HG03432 (cell line): ENCODE data around the gene HTRA3.

ENCODE experiments used
- ATAC-seq: cut with Tn5 transposase; IDR thresholded peaks from one replicate; pipeline ENCODE4 v1.9.1; 2021; ENCODE audit warnings: mild to moderate bottlenecking, moderate library complexity; ENCODE audit not compliant: unreplicated experiment

The HTRA3 gene

DNA sequence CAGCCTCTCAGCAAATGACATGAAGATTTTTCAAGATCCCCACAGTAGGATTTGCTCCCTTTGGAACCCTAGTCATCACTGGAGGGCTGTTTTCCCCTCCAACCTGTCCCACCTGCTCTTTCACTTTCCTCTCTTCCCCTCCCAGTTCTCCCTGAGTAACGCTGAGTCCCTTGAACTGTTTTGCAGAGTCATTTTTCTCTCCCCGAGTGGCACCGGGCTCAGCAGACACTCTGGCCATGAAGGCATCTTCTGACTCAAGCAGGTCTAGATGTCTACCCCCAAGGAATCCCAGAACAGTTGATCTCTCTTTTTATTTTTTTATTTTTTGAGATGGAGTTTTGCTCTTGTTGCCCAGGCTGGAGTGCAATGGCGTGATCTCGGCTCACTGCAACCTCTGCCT lies 52.2 kb downstream of the HTRA3 start:
- ATAC-seq, result no peak

DNA sequence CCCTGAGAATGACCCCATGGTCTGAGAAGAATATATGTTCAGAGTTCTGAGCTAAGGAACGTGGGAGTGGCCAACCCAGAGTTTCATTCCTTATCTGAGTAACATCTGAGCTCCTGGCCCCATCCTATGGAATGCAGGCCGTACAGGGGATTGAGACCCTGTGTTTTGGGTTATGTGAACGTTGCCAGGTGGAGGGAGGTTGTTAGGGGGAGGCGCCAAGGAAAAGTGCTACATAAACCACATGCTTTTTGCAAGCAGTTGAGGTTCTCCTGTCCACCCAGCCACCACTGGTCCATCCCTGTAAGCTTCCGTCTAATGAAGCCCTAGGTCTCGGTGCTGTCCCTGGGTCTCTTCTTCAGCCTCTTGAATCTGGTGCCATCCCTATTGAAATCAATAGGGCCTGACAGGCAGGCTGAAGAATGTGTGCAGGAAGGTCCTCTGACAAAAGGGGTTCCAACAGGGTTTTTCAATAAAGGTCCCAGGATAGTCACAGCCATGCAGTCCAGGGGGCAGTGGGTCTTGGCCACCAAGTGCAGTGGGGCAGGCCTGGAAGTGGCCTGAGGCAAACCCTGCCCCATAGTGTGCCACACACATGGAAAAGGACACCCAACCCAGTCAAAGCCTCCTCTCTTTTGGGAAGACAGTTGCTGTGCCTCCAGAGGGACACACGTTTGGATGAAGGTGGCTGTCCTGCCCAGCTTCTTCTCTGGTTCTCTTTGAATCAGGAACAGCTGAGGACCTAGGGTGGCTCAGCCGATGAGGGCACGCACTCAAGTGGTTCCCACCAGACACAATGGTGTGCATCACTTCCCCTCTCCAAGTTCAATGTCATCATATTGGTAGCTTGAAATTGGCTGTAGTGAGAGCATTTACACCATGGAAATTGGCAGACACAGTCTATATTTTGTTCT lies 53.5 kb downstream of the HTRA3 start:
- no peak for ATAC-seq

DNA sequence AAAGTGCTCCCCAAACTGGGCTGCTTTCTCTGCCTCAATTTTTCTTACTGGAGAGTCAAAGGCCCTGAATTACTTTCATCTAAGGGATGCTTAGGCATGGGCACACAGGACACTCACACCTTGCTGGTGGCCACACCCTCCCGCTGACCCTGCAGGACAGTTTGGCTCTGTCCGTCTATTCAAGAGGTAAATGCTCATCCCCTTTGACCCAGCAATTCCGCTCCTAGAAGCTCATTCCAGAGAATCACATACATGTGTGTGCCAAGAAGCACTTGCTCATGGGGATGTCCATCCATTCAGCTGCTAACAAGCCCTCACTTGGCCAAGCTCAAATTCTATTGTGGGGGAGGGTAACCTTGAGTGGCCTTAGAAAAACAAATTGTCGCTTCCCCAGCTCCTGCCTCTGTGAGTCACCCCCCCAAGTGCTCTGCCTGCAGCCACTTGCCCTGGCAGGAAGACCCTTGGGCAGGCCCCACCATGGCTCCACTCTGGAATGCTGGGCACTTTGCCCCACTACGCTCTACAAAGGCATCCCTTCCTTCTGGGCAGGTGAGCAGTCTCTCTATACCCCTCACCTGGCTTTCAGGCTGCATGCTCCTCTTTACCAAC lies 54.5 kb downstream of the HTRA3 start:
- no peak for ATAC-seq

DNA sequence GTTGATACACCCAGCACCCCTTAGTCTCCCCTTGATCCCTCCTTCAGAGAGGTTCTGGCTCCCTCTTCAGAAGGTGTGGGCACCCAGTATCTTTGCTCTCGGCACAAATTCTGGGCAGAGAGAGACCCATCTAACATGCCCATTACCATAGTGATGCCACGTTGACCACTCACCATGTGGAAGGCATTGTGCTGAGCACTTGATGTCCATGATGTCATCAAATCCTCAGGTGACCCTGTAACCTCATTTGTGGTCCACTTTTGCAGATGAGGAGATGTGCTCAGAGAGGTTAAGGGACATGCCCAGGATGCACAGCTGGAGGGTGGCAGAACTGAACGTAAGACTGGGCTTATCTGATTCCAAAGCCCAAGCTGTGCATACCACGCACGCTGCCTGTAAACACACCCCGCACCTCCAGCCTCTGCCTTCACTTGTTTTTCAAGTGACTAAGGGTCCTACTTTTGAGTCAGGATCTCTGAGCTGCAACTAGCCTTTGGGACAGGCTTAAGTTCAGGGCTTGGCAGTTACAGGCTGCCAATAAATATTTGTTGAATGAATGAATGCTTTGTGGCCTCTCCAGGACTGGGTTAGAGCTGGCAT lies 55.2 kb downstream of the HTRA3 start:
- no peak for ATAC-seq

DNA sequence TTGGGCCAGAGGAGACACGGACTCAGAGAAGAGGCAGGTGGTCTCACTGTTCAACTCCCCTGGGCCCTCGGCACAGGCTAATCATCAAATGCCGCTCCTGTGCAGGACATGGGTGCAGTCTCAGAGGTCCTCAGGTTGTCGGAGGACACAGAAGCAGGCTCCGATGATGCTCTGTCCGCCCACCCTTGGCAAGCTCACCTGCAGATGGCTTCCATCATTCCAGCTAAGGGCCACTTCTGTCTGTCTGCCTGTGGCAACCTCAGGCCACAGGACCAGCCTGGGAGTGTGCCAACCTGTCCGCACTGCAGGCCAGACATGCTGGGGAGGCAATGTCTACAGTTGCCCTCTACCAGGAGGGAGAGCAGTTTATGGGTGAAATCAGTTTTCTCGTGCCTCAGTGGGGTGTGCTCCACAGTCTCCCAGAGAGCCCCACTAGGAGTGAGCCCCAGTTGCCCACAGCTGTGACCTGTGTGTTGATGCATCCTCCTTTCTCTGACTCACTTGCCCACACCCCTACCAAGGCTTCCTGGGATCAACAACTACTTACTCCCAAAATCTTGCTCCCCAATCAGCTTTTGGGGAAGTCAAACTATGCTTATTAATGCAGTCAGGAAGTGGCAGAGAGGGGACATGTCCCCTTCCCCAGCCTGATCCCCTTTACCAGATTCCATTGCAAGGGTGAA lies 55.9 kb downstream of the HTRA3 start:
- ATAC-seq, result no peak

DNA sequence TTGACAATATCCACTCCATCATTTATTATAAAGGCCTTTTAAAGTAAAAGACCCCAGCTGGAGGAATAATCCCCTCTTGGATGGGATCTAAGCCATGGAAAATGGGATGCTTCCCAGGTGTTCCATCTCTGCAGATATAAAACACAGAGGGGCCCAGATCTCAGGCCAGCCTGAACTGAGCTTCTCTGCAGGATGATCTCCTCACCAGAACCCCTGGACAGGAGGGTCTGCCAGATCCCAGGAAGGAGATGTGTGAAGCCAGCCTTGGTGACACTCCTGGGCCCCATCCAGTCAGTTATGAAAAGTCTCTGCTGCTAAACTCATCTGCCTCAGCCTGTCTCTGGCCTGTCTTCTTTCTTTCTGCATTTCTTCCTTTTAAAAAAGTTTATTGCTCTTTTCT lies 56.7 kb downstream of the HTRA3 start:
- ATAC-seq, result no peak

DNA sequence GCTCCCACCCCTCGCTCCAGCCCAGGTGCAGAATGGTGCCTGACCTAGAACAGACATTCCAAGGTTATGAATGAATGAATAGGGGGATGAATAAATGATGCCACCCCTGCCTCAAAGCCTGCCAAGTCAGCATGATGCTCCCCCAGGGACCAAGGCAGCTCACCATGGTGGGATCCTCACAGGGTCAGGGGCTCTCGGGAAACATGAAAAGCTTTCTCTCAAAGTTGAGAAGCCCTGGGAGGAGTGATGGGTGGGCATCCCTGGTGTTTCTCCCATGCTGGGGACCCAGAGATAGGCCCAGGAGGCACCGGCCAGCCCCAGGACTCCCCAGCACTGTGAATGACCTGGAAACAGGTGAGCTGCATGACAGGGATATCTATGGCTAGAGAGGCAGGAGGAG lies 58.9 kb downstream of the HTRA3 start:
- no peak for ATAC-seq

DNA sequence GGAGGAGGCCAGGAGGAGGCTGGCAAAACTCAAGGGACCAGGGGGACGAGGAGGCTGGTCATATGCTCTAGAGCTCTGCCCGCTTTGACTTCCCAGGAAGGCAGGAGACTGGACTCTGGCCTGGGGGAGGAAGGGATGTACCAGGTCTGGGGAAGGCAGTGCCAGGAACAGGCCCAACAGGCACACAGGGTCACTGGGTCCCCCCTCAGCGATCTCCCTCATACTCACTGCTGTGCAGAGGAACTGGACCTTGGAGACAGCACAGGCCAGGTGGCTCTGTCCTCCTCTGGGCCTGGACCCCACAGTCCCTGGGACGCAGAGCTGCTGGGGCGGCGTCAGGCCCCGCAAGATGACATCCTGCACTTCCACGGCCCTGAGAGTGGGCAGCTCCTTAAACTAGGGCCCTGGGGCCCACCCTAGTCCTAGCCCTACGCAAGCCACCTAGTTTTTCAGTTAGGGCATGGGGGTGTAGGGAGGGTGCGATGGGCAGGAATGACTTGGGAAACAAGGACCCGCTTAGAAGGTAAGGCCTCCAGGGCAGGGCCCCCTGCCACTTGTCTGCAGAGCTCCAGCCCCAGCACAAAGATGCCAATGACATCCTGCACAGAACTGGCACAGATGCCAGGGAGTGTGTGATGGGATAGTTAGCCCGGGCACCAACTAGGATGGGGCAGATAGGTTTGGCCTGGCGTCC lies 59.5 kb downstream of the HTRA3 start:
- ATAC-seq, result no peak

DNA sequence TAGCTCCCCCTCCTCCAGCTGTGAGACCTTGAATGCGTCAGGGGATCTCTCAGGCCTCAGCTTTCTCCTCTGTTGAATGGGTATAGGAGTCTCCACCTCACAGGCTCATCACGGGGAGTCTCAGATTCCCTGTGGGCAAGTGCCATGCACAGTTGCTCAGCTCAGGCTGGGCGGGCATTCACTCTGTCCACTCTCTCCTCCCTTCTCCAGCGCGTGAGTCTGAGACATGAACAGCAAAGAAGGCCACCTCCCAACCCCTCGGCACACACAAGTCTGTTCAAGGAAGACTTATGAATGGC lies 60.0 kb downstream of the HTRA3 start:
- ATAC-seq, result no peak

DNA sequence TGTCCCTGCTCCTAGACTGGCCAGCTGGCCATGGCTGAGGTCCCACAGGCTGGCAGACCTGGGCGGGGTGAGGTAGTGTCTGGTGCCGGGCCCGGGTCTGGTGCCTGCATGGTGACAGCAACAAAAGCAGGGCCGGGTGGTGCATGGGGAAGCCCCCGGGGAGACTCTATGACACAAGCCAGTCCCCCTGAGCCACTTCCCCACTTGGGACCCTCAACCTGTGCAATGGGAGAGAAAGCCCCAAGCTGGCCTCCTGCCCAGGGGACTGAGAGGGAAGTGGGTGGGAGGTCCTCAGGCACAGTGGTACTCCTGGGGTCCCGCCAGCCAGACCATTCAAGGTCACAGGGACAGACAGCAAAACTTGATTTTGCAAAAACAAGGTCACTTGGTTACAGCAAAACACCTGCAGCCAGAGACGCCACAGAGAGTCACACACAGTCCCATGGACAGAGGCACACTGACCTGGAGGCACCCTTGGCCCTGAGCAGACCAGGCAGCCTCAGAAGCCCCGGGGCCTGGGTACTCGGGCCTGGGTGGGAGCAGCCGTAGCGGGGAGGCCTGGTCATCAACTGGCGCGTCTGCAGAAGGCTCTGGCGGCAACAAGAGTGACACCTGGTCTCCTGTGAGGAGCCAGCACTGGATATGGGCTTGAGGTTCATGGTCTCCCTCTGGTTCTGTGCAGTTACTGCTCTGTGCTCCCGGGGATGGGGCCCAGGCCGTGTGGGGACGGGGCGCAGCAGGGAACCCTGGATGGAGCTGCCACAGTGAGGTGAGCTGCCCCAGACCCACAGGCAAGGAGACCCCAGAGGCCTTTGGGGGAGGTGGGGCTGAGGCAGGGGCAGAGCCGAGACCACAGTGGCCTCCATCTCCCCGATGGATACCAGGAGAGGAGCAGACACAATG lies 60.6 kb downstream of the HTRA3 start:
- ATAC-seq, result no peak

DNA sequence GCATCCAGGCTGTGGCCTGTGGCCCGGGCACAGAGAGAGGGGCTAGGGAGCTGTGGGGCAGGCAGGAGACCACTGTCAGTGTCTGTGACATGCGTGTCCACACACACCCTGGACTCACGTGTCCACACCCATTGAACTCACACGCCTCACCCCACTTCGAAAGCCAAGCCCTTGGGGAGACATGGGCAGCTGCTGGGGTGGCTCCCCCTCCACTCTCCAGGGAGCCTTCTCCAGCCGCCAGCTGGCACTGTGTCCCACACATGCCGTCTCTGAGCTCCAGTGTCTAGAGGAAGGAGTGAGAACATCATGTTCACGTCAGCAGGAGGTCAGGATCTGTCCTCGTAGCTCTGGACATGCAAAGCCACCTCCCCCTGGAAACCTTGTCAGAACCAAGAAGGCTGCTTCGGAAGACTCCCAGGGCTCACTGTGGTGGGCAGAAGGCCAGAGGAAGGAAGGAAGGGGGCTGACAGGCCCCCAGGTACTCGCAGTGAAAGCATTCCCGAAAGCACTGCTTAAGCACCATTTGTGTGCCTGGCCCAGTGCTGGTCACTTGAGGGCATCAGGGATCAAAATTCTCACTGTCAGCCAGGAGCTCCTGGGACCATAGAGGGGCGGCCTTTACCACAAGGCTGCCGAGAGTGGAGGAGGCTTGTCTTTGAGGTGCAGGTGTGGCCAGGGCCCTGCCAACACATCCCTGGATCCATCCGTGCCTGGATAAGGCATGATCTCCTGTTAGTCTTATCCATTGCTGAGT lies 61.4 kb downstream of the HTRA3 start:
- no peak for ATAC-seq

DNA sequence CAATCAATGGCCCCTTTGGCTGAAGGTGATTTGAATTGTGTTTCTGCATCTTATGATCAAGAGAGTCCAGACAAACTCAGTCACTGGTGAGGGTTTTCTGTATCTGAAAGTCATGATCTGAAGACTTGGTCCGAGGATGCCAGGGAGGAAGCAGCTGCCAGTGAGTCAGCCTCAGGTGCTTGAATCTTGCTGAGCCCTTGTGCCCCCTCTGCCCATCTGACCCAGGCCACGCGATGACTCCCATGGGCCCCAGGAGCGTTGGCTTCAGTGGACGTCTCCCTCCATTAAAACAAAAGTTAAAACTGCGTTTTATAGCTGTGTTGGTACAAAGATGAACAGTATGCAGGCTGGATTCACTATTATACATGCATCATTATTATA lies 62.0 kb downstream of the HTRA3 start:
- ATAC-seq, result no peak

DNA sequence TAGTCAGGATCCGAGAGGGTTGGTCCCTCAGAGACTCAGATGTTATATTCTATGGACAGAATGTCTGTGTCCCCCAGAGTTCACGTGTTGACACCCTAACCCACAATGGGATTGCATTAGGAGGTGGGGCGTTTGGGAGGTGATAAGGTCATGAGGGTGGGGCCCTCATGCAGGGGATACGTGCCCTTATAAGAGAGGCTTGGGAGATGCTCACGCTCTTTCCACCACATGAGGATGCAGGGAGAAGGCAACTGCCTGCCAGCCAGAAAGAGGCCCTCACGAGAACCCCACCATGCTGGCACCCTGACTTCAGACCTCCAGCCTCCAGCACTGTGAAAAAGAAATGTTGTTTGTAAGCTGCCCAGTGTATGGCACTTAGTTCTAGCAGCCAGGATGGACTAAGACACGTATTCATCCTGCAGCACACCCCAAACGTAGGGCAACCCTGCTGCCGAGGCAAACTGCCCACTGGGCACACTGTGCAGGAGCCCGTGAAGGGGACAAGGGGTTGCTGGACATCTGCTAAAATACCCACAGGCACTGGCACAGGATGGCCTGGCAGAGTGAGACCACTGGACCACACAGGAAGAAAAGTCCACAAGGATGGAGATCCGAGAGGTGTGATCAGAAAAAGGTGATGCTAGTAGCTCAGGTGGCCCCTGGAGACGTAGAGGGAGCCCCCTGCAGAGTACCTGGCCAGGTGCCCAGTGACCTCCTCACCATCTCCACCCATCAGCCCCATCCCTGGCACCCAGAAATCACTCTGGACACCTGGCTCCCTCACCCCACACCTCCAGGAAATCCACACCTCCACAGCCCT lies 62.7 kb downstream of the HTRA3 start:
- no peak for ATAC-seq

DNA sequence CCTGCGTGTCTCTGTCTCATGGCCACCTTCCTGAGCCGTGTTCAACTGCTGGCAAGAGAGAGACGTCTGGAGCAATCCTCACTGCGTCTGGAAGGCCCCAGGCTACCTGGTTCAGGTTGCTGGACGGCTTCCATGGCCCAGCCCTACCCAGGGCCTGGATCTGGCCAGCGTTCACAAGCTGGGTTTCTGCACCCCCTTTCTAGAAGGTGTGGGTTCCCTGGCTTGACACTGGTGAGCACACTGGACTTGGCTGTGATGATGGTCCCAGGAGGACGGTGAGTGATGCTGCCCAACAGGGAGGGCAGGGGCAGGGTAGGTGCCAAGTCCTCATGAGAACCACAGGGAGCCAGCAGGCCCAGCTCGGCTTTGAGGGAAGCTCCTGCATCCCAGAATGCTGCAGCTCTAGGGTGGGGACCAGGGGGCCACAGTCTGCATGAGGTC lies 63.4 kb downstream of the HTRA3 start:
- no peak for ATAC-seq

DNA sequence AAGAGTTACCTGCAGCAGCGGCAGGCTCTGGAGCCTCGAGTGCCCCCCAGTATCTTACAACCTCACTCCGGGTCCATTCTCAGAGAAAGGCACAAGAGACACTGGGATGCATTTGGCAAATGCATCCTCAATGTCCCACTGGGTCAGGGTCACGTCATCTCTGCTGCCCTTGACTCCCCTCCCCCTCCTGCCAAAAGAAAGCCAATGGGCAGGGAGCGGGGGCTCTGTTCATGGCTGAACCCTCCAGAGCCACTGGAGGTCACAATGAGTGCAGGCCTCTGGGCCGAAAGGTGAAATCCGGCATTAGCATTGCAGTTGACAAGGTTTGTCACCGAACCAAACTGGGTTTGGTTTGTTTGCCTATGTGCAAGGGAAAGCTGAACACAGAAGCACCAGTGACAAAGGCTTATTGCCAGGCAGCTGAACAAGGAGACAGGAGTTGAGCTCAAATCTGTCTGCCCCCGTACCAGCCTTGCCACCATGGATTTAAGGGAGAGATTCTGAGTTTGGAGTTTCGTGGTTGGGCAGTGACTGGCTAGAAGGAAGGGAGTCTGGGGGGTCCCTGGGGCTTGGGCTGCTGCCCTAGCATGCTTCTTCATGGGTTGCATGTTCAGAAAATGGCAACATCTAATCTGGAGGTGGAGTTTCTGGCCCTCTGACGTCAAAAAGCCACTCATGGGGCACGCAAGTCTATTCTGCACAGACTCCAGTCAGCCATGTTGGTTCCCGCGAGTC lies 64.3 kb downstream of the HTRA3 start:
- no peak for ATAC-seq

DNA sequence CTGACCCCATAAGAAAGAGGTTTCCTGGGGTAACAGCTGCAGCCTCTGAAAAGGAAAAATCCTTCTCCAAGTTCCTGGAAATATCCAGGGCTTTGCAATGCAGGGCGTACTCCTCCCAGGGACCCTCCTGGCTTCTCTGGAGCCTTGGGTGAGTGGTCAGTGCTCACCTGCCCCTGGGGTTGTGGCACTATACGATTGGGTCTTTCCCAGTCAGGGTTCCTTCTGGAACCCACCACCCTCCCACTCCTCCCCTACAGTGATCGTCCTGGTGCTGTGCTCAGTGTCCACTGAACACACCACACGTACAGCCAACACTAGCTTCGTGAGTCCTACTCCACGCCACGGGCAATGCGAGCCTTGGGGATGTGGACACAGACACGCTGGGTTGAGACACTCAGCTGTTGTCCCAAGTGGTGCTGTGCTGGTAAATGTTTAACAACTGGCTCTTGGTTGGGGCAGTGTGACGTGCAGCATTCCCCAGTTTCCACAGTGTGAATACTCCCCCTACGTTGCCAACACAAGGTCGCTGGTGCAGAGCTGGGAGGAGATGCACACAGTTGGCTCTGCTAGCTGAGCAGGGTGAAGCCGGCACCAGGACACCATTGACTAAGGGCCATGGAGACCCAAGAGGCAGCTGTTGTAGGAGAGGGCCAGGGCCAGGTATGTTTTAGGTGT lies 65.4 kb downstream of the HTRA3 start:
- no peak for ATAC-seq

DNA sequence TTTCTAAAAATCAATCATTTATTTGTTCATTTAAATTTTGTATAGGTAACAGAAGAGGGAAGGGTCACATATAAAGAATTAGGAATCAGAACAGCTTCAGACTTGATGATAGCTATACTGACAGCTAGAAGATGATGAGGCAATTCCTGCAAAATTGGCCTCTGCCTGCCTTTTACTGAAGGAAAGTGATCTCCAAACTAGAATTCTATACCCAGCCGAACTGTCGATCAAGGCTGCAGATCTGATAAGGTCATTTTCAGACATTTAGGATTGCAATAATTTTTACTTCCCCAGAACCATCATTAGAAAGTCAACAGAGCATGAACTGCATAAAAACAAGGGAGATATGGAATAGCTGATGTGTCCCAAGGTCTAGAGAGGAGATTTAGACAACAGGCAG lies 66.3 kb downstream of the HTRA3 start:
- ATAC-seq, result no peak
